Measurements from ENCODE around the gene TSPAN11.

The TSPAN11 gene

DNA sequence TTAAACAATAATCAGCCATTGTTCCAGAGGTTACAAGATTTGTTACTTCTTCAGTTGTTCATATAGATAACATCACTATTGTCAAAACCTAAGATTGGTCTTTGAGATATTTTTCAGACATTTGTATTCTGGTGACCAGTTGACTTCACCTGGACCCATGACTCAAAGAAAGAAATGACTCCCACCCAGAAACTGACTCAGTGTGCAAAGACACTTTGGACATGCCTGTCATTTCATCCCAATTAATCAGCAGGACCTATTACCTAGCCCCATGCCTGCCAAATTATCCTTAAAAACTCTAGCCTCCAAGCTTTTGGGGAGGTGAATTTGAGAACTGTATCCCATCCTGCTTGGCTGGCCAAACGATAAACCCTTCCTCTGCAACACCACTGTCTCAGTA, 27.7 kb upstream of the TSPAN11 start:
- TF ChIP-seq, protein P1, sequence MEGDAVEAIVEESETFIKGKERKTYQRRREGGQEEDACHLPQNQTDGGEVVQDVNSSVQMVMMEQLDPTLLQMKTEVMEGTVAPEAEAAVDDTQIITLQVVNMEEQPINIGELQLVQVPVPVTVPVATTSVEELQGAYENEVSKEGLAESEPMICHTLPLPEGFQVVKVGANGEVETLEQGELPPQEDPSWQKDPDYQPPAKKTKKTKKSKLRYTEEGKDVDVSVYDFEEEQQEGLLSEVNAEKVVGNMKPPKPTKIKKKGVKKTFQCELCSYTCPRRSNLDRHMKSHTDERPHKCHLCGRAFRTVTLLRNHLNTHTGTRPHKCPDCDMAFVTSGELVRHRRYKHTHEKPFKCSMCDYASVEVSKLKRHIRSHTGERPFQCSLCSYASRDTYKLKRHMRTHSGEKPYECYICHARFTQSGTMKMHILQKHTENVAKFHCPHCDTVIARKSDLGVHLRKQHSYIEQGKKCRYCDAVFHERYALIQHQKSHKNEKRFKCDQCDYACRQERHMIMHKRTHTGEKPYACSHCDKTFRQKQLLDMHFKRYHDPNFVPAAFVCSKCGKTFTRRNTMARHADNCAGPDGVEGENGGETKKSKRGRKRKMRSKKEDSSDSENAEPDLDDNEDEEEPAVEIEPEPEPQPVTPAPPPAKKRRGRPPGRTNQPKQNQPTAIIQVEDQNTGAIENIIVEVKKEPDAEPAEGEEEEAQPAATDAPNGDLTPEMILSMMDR (IDR thresholded peaks at IDR 0.05; ENCODE audit: control extremely low read depth, extremely low read depth, low read depth, missing control alignments), result no peak
- DNase-seq (ENCODE audit: extremely low spot score), result no peak
- ChIA-PET POLR2A (no interaction called here), CTCF (interaction anchor here (1.6 kb wide), 1 partner anchor 29 kb away, joined by 3 read pairs; no protein-coding TSS in a partner anchor)

DNA sequence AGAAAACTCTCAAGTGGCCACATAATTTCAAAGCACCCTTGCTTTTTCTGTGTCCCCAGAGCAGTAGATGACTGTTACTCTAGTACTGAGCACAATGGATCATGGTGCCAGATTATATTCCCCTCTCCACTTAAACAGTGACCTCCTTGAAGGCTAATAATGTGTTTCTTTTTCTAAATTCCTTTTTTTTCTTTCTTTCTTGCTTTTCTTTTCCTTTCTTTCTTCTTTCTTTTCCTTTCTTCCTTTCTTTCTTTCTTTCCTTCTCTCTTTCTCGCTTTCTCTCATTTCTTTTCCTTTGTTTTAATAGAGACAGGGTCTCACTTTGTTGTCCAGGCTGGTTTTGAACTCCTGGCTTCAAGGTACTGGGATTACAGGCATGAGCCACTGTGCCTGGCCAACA, 26.2 kb upstream of the TSPAN11 start:
- POLR2A ChIA-PET, result no interaction called here
- CTCF ChIA-PET, result interaction anchor here (1.4 to 1.6 kb wide), 2 partner anchors 17 to 27 kb away, joined by 3 to 4 read pairs; no protein-coding TSS in a partner anchor
- no peak for DNase-seq (ENCODE audit: extremely low spot score)
- TF ChIP-seq, protein P1 (IDR thresholded peaks at IDR 0.05; ENCODE audit: control extremely low read depth, extremely low read depth, low read depth, missing control alignments), result no peak

DNA sequence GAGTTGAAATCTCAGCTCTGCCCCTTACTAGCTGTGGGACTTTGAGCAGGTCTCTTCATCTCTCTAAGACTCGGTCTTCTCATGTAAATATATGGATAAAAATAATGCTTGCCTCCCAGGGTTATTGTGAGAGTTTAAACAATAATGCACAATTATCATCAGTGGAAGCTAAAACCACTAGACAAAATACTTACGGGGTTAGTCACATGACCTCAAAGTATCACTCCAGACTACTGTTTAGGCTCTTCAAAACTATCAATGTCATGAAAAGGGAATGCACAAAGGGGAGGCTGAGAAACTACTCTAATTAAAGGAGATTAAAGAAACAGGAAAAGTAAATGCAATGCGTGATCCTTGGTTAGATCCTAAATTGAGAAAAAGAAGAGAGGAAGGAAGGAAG, 24.5 kb upstream of the TSPAN11 start:
- TF ChIP-seq, protein P1 (IDR thresholded peaks at IDR 0.05; ENCODE audit: control extremely low read depth, extremely low read depth, low read depth, missing control alignments), result no peak
- CTCF ChIA-PET, result interaction anchor here (1.4 kb wide), 1 partner anchor 85 kb away, joined by 3 read pairs; no protein-coding TSS in a partner anchor
- POLR2A ChIA-PET, result no interaction called here

DNA sequence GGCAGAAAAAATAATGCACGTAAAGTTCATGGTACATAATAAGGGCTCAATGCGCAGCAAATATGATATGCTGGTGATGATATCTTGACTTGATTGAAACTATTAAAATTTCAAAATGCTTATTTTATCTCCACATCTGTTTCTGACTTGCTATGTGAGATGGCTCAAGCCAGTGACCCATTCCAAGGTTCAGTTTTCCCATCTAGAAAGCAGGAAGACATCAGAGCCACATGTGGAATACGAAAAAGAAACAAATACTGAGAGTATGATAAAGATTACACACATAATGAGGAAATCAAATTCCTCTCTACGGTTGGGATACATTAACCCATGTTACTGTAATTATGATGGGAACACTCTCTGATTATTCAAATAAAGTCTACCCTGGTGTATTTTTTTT, 24.0 kb upstream of the TSPAN11 start:
- TF ChIP-seq, protein P1 (IDR thresholded peaks at IDR 0.05; ENCODE audit: control extremely low read depth, extremely low read depth, low read depth, missing control alignments), result no peak
- no peak for DNase-seq (ENCODE audit: extremely low spot score)
- CTCF ChIA-PET, result interaction anchor here (1.4 kb wide), 1 partner anchor 84 kb away, joined by 3 read pairs; no protein-coding TSS in a partner anchor
- POLR2A ChIA-PET, result no interaction called here

More for the DNA sequence above, 24.5 kb upstream of the TSPAN11 start:
- DNase-seq (ENCODE audit: extremely low spot score), result no peak

DNA sequence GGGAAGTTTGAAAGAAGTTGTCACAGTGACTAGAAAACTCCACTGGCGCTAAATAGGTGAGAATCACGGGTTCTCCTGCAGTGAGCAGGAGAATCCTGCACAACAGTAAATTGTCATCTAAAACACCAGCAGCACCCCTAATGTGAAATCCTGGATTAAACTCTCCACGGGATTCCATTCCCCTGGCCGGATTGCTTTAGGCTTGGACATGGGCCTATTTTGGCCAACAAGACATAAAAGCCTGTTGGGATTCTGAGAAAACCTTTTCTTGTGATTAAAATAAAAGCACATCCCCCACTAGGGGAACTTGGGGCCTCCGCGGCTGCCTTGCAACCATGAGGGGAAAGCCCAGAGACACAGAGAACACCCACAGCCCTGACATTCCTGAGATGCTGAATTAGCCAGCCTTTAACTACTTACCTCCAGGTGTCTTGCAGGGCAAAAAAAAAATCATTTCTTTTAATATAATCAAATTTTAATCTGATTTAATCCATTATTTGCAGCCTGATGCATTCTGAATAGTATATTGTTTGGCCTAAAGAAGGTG, 21.0 kb upstream of the TSPAN11 start:
- POLR2A ChIA-PET, result no interaction called here
- CTCF ChIA-PET, result interaction anchor here (1.0 kb wide), 1 partner anchor 8 kb away, joined by 3 read pairs; no protein-coding TSS in a partner anchor
- no peak for DNase-seq (ENCODE audit: extremely low spot score)
- TF ChIP-seq, protein P1 (IDR thresholded peaks at IDR 0.05; ENCODE audit: control extremely low read depth, extremely low read depth, low read depth, missing control alignments), result no peak

DNA sequence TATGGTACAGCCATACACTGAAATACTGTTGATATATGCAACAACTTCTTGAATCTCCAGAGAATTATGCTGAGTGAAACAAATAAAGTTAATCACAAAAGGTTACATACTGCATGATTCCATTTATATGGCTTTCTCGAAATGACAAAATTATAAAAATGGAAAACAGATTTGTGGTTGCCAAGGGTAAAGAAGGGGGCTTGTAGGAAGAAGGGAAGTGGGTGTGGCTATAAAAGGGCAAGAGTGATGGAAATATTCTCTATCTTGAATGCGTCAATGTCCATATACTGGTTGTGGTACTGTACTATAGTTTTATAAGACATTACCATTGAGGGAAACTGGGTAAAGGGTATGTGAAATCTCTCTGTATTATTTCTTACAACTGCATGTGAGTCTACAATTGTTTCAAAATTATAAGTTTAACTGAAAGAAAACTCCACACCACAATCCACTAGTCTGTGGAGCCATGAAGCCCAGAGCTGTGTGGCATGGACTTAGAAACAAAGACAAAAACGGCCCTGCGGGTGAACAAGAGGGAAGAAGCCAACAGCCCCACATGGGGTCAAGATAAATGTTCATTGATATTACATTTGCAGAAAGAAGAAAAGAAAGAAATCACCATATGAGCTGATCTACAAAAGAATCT, 18.3 kb upstream of the TSPAN11 start:
- POLR2A ChIA-PET, result no interaction called here
- DNase-seq (ENCODE audit: extremely low spot score), result no peak
- TF ChIP-seq, protein P1 (IDR thresholded peaks at IDR 0.05; ENCODE audit: control extremely low read depth, extremely low read depth, low read depth, missing control alignments), result no peak
- CTCF ChIA-PET, result no interaction called here
